Panc1 (cell line): ENCODE data around the gene DPCD. TPM values are rescaled to one million over a fixed set of nuclear protein-coding genes. Genes with fewer than 3 reads are reported as not detected.
A peak's percentile ranks its signal among the peaks of the same experiment; 100 is the strongest.

Experiments
- ATAC-seq: fragments of 200-7000 bp; cut with Tn5 transposase; 2 replicates; pipeline ENCODE4 v1.9.1; 2020; ENCODE audit warnings: mild to moderate bottlenecking, moderate library complexity
- BruUV-seq: library from RNA; stranded (reverse); fragments of 400-500 nt; replicated peaks from 2 replicates; lab custom pipeline; 2021; lab: Mats Ljungman, UMichigan
- CTCF ChIA-PET: fragments of 300-600 bp; sonication (Branson Sonifier 250); formaldehyde crosslinking; loops from one replicate; lab custom pipeline; 2022; ENCODE audit warnings: antibody characterized with exemption; lab: Charles Lee
- POLR2A ChIA-PET: fragments of 300-600 bp; sonication (Branson Sonifier 250); formaldehyde crosslinking; loops from one replicate; lab custom pipeline; 2022; ENCODE audit warnings: antibody characterized with exemption; lab: Charles Lee
- DNase-seq: peaks from one replicate; pipeline ENCODE4 v3.0.0-alpha.2; 2010; ENCODE audit warnings: low read depth, low spot score
- H3K27ac ChIP-seq: 2 replicates; pipeline ENCODE4 v1.5.1; 2011; ENCODE audit warnings: mild to moderate bottlenecking, low read length, inconsistent platforms
- H3K27me3 ChIP-seq: fragments of 200-500 bp; sonication (Bioruptor generic); 2 replicates; pipeline ENCODE4 v1.6.0; 2014; ENCODE audit warnings: low read length, inconsistent platforms; ENCODE audit not compliant: control insufficient read depth, insufficient read depth
- H3K36me3 ChIP-seq: fragments of 200-500 bp; sonication (Bioruptor generic); 2 replicates; pipeline ENCODE4 v1.5.1; 2014; ENCODE audit warnings: inconsistent platforms, mild to moderate bottlenecking, low read length, moderate library complexity; ENCODE audit not compliant: control insufficient read depth, insufficient read depth
- H3K4me1 ChIP-seq: 2 replicates; pipeline ENCODE4 v1.5.1; 2011; ENCODE audit warnings: inconsistent platforms, mild to moderate bottlenecking, low read length, moderate library complexity; ENCODE audit not compliant: control insufficient read depth, insufficient read depth
- H3K4me3 ChIP-seq, 2 experiments: 2 replicates each; pipeline ENCODE4 v1.5.1; 2011 to 2012; ENCODE audit warnings: low read depth in 2 of 2, low read length in 2 of 2, mild to moderate bottlenecking in 2 of 2, inconsistent platforms in 1 of 2, moderate library complexity in 1 of 2
- H3K9me3 ChIP-seq: fragments of 200-500 bp; sonication (Bioruptor generic); 2 replicates; pipeline ENCODE4 v1.5.1; 2014; ENCODE audit warnings: low read depth, mild to moderate bottlenecking, inconsistent platforms, low read length, moderate library complexity; ENCODE audit not compliant: control insufficient read depth, insufficient read depth
- POLR2AphosphoS5 ChIP-seq: IDR thresholded peaks from 2 replicates; pipeline ENCODE4 v1.6.1; 2012; ENCODE audit warnings: mild to moderate bottlenecking, low read depth, low read length, moderate library complexity
- SIN3A ChIP-seq: IDR thresholded peaks from 2 replicates; pipeline ENCODE4 v1.6.1; 2012; ENCODE audit warnings: low read depth, mild to moderate bottlenecking, low read length, moderate library complexity, borderline replicate concordance; ENCODE audit not compliant: insufficient read depth
- TCF7L2 ChIP-seq: IDR thresholded peaks from 2 replicates; pipeline ENCODE4 v1.6.1; 2011; ENCODE audit warnings: mild to moderate bottlenecking, low read depth, low read length, inconsistent platforms
- in situ Hi-C: cut with HindIII; loops from 2 replicates; pipeline ENCODE4 v1.10.0; 2016; ENCODE audit warnings: low sequenced_read_pairs, low pct_unique_long_range_greater_than_20kb
- intact Hi-C: fragments of 100-400 bp; cut with micrococcal nuclease; formaldehyde crosslinking; loops from one replicate; pipeline ENCODE4 v1.10.0; 2022; ENCODE audit not compliant: unreplicated experiment
- total RNA-seq: library from RNA; stranded (reverse); gene quantifications from one replicate; pipeline ENCODE4 v1.2.1, GENCODE V29; 2021; ENCODE audit not compliant: unreplicated experiment
- TF ChIP-seq, protein P1 (sequence below): fragments of 450-650 bp; IDR thresholded peaks from 2 replicates; pipeline ENCODE4 v1.5.1; 2017; ENCODE audit warnings: mild to moderate bottlenecking
- TF ChIP-seq, protein P2 (sequence below), 2 experiments: IDR thresholded peaks; 2 replicates each; pipeline ENCODE4 v1.6.1; 2011 to 2012; ENCODE audit warnings: low read depth in 2 of 2, control low read depth in 1 of 2, low read length in 1 of 2, mild to moderate bottlenecking in 1 of 2, moderate library complexity in 1 of 2; ENCODE audit not compliant: insufficient read depth in 1 of 2

Gene DPCD
- total RNA-seq, 1 experiment from 2014 or later, result 27.6 TPM

DNA sequence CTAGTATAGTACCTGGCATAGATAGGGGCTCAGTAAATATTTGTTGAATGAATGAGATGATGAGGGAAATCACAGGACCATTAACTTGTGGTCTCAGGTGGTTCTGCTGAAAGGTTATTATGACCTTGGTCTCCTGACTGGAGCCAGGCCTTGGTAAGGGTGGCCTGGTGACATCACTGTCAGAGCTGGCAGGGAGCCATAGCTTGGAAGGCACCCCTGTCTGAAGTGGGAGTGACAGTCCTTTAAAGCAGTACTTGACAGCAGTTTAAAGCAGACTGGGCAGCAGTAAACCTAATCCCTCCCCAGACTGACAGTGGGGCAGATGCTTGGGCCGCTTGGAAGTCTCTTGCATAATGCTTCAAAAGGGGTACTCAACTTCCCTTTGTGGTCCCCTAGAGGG is 13.4 kb downstream of the DPCD start:
- no peak overlapping the region for H3K27ac ChIP-seq
- ATAC-seq (no peak), DNase-seq (no peak)
- no peak for TF ChIP-seq POLR2AphosphoS5
- TF ChIP-seq, protein P1, sequence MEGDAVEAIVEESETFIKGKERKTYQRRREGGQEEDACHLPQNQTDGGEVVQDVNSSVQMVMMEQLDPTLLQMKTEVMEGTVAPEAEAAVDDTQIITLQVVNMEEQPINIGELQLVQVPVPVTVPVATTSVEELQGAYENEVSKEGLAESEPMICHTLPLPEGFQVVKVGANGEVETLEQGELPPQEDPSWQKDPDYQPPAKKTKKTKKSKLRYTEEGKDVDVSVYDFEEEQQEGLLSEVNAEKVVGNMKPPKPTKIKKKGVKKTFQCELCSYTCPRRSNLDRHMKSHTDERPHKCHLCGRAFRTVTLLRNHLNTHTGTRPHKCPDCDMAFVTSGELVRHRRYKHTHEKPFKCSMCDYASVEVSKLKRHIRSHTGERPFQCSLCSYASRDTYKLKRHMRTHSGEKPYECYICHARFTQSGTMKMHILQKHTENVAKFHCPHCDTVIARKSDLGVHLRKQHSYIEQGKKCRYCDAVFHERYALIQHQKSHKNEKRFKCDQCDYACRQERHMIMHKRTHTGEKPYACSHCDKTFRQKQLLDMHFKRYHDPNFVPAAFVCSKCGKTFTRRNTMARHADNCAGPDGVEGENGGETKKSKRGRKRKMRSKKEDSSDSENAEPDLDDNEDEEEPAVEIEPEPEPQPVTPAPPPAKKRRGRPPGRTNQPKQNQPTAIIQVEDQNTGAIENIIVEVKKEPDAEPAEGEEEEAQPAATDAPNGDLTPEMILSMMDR, result no peak
- no peak for TF ChIP-seq SIN3A
- TF ChIP-seq, protein P2, sequence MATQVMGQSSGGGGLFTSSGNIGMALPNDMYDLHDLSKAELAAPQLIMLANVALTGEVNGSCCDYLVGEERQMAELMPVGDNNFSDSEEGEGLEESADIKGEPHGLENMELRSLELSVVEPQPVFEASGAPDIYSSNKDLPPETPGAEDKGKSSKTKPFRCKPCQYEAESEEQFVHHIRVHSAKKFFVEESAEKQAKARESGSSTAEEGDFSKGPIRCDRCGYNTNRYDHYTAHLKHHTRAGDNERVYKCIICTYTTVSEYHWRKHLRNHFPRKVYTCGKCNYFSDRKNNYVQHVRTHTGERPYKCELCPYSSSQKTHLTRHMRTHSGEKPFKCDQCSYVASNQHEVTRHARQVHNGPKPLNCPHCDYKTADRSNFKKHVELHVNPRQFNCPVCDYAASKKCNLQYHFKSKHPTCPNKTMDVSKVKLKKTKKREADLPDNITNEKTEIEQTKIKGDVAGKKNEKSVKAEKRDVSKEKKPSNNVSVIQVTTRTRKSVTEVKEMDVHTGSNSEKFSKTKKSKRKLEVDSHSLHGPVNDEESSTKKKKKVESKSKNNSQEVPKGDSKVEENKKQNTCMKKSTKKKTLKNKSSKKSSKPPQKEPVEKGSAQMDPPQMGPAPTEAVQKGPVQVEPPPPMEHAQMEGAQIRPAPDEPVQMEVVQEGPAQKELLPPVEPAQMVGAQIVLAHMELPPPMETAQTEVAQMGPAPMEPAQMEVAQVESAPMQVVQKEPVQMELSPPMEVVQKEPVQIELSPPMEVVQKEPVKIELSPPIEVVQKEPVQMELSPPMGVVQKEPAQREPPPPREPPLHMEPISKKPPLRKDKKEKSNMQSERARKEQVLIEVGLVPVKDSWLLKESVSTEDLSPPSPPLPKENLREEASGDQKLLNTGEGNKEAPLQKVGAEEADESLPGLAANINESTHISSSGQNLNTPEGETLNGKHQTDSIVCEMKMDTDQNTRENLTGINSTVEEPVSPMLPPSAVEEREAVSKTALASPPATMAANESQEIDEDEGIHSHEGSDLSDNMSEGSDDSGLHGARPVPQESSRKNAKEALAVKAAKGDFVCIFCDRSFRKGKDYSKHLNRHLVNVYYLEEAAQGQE (IDR thresholded peaks at IDR 0.05; ENCODE audit: insufficient read depth in 1 of 2, low read depth in 2 of 2, low read length in 1 of 2), result no peak
- TF ChIP-seq TCF7L2, result no peak
- H3K27me3 ChIP-seq, result no peaks in the 10 kb centered on the region
- no TSS peak for BruUV-seq
- no peaks in the 10 kb centered on the region for H3K4me1 ChIP-seq
- POLR2A ChIA-PET, result no interaction called here
- H3K9me3 ChIP-seq, result no peaks in the 10 kb centered on the region
- CTCF ChIA-PET, result interaction anchor here (0.5 to 2.0 kb wide), 2 partner anchors 179 to 380 kb away, joined by 3 to 41 read pairs; no protein-coding TSS in a partner anchor
- intact Hi-C loops (no loop called here), in situ Hi-C loops (no loop called here)
- H3K4me3 ChIP-seq, result no peak overlapping the region
- no peaks in the 10 kb centered on the region for H3K36me3 ChIP-seq

DNA sequence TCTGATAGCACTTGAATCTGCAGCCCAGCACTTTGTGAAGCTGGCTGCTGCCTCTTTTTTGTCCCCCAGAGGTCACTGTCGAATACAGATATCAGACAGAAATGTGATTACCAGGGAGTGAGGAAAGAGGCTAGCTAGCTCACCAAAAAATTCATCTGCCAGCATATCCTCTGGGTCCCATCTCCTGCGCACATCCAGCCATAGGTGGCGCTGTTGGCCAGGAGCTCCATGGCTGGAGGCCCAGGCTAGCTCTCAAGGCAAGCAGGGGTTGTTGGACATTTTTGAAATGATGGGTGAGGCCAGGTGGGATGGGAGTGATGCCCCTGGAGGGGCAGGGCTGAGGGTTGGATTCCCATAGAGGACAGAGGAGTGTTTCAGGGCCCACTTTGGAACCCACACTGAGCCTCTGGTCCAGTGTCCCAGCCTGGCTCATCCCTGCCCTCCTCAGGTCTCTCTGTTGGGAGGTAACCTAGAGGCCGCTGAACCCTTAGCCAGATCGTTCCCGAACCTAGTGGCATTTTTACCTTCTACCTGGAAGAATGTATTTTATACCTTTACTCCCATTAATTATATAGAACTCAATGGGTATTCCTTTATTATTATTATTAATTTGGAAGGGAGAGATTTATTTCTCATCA is 14.8 kb downstream of the DPCD start:
- in situ Hi-C loops, result no loop called here
- intact Hi-C loops, result loop anchor here (2.0 kb wide), 1 partner anchor 178 kb away; no protein-coding TSS in a partner anchor

More for the DNA sequence above, 14.8 kb downstream of the DPCD start:
- H3K4me3 ChIP-seq, result no peak overlapping the region
- H3K36me3 ChIP-seq, result no peaks in the 10 kb centered on the region
- TF ChIP-seq TCF7L2 (no peak), SIN3A (no peak)
- TF ChIP-seq, protein P2 (IDR thresholded peaks at IDR 0.05; ENCODE audit: insufficient read depth in 1 of 2, low read depth in 2 of 2, low read length in 1 of 2), result no peak
- TF ChIP-seq, protein P1, result peak; percentile 98
- no peak overlapping the region for H3K27ac ChIP-seq
- DNase-seq, result peak; percentile 70
- BruUV-seq, result no TSS peak
- no peaks in the 10 kb centered on the region for H3K27me3 ChIP-seq
- H3K4me1 ChIP-seq, result no peaks in the 10 kb centered on the region
- ChIA-PET POLR2A (interaction anchor here (0.6 kb wide), 1 partner anchor 179 kb away, joined by 5 read pairs; no protein-coding TSS in a partner anchor), CTCF (interaction anchor here (0.6 to 2.0 kb wide), 12 partner anchors 13 to 472 kb away, joined by 3 to 41 read pairs (median 3); no protein-coding TSS in a partner anchor)
- no peaks in the 10 kb centered on the region for H3K9me3 ChIP-seq
- peak; percentile 98 for ATAC-seq
